IMR-90 (cell line): ENCODE measurements around the gene ATP5PD.

Experiments used
- CEBPB ChIP-seq: IDR thresholded peaks from 2 replicates; pipeline ENCODE4 v1.6.1; 2012; ENCODE audit warnings: low read depth, low read length, improper control_type of control experiment
- MAFK ChIP-seq: IDR thresholded peaks from 2 replicates; pipeline ENCODE4 v1.6.1; 2012; ENCODE audit warnings: low read depth, low read length, improper control_type of control experiment
- MAZ ChIP-seq: IDR thresholded peaks from 2 replicates; pipeline ENCODE4 v1.6.1; 2012; ENCODE audit warnings: low read depth, mild to moderate bottlenecking, low read length, improper control_type of control experiment, moderate library complexity, borderline replicate concordance
- MXI1 ChIP-seq: IDR thresholded peaks from 2 replicates; pipeline ENCODE4 v1.6.1; 2012; ENCODE audit warnings: low read depth, mild to moderate bottlenecking, low read length, moderate library complexity, borderline replicate concordance
- RAD21 ChIP-seq: IDR thresholded peaks from 2 replicates; pipeline ENCODE4 v1.6.1; 2012; ENCODE audit warnings: low read length, improper control_type of control experiment
- RCOR1 ChIP-seq: IDR thresholded peaks from 2 replicates; pipeline ENCODE4 v1.6.1; 2012; ENCODE audit warnings: mild to moderate bottlenecking, low read length, improper control_type of control experiment; ENCODE audit not compliant: insufficient replicate concordance
- TF ChIP-seq, protein P1 (sequence below): conservative IDR thresholded peaks from 2 replicates; pipeline ENCODE4 v1.5.1; 2012; ENCODE audit warnings: mild to moderate bottlenecking, low read depth, low read length, improper control_type of control experiment
- TF ChIP-seq, protein P2 (sequence below): fragments of 150-350 bp; IDR thresholded peaks from 2 replicates; pipeline ENCODE4 v1.6.1; 2016; ENCODE audit warnings: low read depth, mild to moderate bottlenecking, low read length, moderate library complexity, borderline replicate concordance

DNA sequence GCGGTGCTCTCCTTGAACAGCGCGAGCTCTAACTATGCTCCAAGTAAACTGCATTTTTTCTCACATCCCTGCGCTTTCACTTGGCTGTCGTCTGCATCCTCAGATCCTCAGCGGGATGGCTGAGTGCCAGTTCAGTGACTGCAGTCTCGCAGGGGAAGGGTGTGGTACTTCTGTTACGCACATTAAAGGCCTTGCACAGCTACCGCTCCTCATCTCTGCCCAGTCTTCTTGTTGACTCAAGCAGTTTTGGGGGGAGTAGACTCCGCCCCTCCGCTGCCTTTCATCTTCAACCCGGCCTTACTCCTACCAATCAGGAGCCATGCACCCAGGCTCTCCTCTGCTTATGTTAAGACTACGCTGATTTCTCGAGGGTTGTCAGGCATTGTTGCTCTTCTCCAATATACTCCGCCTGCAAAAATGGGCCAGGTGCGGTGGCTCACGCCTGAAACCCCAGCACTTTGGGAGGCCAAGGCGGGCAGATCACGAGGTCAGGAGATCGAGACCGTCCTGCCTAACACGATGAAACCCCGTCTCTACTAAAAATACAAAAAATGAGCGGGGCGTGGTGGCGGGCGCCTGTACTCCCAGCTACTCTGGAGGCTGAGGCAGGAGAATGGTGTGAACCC, 10.0 kb downstream of the ATP5PD start:
- TF ChIP-seq MAFK: no peak
- TF ChIP-seq, protein P1, sequence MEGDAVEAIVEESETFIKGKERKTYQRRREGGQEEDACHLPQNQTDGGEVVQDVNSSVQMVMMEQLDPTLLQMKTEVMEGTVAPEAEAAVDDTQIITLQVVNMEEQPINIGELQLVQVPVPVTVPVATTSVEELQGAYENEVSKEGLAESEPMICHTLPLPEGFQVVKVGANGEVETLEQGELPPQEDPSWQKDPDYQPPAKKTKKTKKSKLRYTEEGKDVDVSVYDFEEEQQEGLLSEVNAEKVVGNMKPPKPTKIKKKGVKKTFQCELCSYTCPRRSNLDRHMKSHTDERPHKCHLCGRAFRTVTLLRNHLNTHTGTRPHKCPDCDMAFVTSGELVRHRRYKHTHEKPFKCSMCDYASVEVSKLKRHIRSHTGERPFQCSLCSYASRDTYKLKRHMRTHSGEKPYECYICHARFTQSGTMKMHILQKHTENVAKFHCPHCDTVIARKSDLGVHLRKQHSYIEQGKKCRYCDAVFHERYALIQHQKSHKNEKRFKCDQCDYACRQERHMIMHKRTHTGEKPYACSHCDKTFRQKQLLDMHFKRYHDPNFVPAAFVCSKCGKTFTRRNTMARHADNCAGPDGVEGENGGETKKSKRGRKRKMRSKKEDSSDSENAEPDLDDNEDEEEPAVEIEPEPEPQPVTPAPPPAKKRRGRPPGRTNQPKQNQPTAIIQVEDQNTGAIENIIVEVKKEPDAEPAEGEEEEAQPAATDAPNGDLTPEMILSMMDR: no peak
- TF ChIP-seq MXI1: no peak
- TF ChIP-seq MAZ: no peak
- TF ChIP-seq RCOR1: no peak
- TF ChIP-seq CEBPB: no peak
- TF ChIP-seq, protein P2, sequence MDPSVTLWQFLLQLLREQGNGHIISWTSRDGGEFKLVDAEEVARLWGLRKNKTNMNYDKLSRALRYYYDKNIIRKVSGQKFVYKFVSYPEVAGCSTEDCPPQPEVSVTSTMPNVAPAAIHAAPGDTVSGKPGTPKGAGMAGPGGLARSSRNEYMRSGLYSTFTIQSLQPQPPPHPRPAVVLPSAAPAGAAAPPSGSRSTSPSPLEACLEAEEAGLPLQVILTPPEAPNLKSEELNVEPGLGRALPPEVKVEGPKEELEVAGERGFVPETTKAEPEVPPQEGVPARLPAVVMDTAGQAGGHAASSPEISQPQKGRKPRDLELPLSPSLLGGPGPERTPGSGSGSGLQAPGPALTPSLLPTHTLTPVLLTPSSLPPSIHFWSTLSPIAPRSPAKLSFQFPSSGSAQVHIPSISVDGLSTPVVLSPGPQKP: no peak
- TF ChIP-seq RAD21: no peak
